Esophagus muscularis mucosa (tissue), 4 donors: ENCODE data around the gene RERE. TPM values are rescaled to one million over a fixed set of nuclear protein-coding genes. Genes with fewer than 3 reads are reported as not detected.
"Not testable (repeated sequence)": the region's sequence is repeated elsewhere in the genome, so short reads cannot be mapped to it uniquely, and the experiment has no call there.

Experiments used
- DNase-seq: peaks from one replicate; pipeline ENCODE4 v3.0.0-alpha.2; 2017; ENCODE audit errors: extremely low spot score
- H3K27ac ChIP-seq, 4 donors: fragments of 200-600 bp; sonication (generic); replicated peaks in 1 of 4; 1 replicate in 3 of 4; 2 replicates in 1 of 4; pipeline ENCODE4 v1.5.1; 2016 to 2019; ENCODE audit warnings: mild to moderate bottlenecking in 1 of 4
- H3K27me3 ChIP-seq, 4 donors: fragments of 200-600 bp; sonication (generic); one replicate each; pipeline versions ENCODE4 v1.5.1 to v1.6.0; 2016 to 2019
- H3K36me3 ChIP-seq, 4 donors: fragments of 200-600 bp; sonication (generic); one replicate each; pipeline ENCODE4 v1.5.1; 2016 to 2019
- H3K4me1 ChIP-seq, 4 donors: fragments of 200-600 bp; sonication (generic); one replicate each; pipeline ENCODE4 v1.5.1; 2016 to 2019
- H3K4me3 ChIP-seq, 4 donors: fragments of 200-600 bp; sonication (generic); 1 replicate in 2 of 4; 2 replicates in 2 of 4; pipeline ENCODE4 v1.5.1; 2016 to 2019; ENCODE audit warnings: mild to moderate bottlenecking in 4 of 4, moderate library complexity in 1 of 4
- H3K9me3 ChIP-seq, 4 donors: fragments of 200-600 bp; sonication (generic); 1 replicate in 3 of 4; 2 replicates in 1 of 4; pipeline ENCODE4 v1.5.1; 2016 to 2019
- CTCF ChIP-seq, 3 experiments: fragments of 200-600 bp in 2 of 3; fragments of 450-650 bp in 1 of 3; sonication (generic) in 2 of 3; IDR thresholded peaks; one replicate each; pipeline ENCODE4 v1.5.1; 2017 to 2019; ENCODE audit warnings: antibody characterized with exemption in 3 of 3, mild to moderate bottlenecking in 2 of 3, moderate library complexity in 1 of 3
- EP300 ChIP-seq: sonication (generic); formaldehyde crosslinking; IDR thresholded peaks from one replicate; pipeline ENCODE4 v1.6.1; 2017; ENCODE audit warnings: antibody characterized with exemption
- POLR2A ChIP-seq: fragments of 450-650 bp; IDR thresholded peaks from one replicate; pipeline ENCODE4 v1.6.1; 2017; ENCODE audit warnings: antibody characterized with exemption, moderate library complexity, mild to moderate bottlenecking, low read depth
- POLR2AphosphoS5 ChIP-seq, 2 donors: sonication (generic); formaldehyde crosslinking; IDR thresholded peaks; one replicate each; pipeline ENCODE4 v1.6.1; 2017; ENCODE audit warnings: antibody characterized with exemption in 2 of 2
- WGBS: methylation state at CpG from one replicate; pipeline ENCODE4 v1.1.5; 2018; 5-methylcytosine and 5-hydroxymethylcytosine counted together
- intact Hi-C: fragments of 100-400 bp; cut with DNase I; formaldehyde crosslinking; loops from one replicate; pipeline ENCODE4 v1.15.1; 2023
- total RNA-seq, 4 donors: library from RNA; depleted of rRNA; stranded (reverse); fragments of >200 nt; gene quantifications; one replicate each; pipeline versions ENCODE4 v1.1.0 to v1.2.1, GENCODE V29; 2016

Gene RERE
- total RNA-seq, 4 donors from 2014 or later = 133 to 212 (median 168) TPM

GRCh38 chr1:8384088-8384487 lies 433.4 kb downstream of the RERE start:
- Histone ChIP-seq H3K4me1 (peaks cover 83 to 92% (median 88%) of the 10 kb centered on the region in 4 donors), H3K27ac (peak overlapping the region; percentile 26 to 95 (median 93)), H3K4me3 (no peak overlapping the region), H3K27me3 (no peaks in the 10 kb centered on the region), H3K9me3 (no peaks in the 10 kb centered on the region), H3K36me3 (peaks cover 3 to 21% (median 6%) of the 10 kb centered on the region in 4 donors)
- TF ChIP-seq CTCF (IDR thresholded peaks at IDR 0.05) = no peak
- TF ChIP-seq POLR2AphosphoS5 (IDR thresholded peaks at IDR 0.05) = no peak
- TF ChIP-seq POLR2A = no peak
- TF ChIP-seq EP300 = no peak
- 72% methylated on average over 6 of the region's 6 CpGs for WGBS
- DNase-seq = no peak
- intact Hi-C loops = no loop called here

GRCh38 chr1:8382608-8383505 lies 434.6 kb downstream of the RERE start:
- H3K9me3 ChIP-seq = no peaks in the 10 kb centered on the region
- 68% methylated on average over 15 of the region's 15 CpGs for WGBS
- H3K36me3 ChIP-seq = peaks cover 0 to 18% (median 4%) of the 10 kb centered on the region in 4 donors
- H3K4me1 ChIP-seq = peaks cover 94 to 100% (median 96%) of the 10 kb centered on the region in 4 donors
- no peak for TF ChIP-seq POLR2AphosphoS5 (IDR thresholded peaks at IDR 0.05)
- TF ChIP-seq POLR2A = no peak
- no peak for TF ChIP-seq CTCF (IDR thresholded peaks at IDR 0.05)
- TF ChIP-seq EP300 = no peak
- intact Hi-C loops = no loop called here
- peak overlapping the region; percentile 91 to 95 (median 93) for H3K27ac ChIP-seq
- no peak for DNase-seq
- H3K4me3 ChIP-seq = no peak overlapping the region
- H3K27me3 ChIP-seq = no peaks in the 10 kb centered on the region

DNA sequence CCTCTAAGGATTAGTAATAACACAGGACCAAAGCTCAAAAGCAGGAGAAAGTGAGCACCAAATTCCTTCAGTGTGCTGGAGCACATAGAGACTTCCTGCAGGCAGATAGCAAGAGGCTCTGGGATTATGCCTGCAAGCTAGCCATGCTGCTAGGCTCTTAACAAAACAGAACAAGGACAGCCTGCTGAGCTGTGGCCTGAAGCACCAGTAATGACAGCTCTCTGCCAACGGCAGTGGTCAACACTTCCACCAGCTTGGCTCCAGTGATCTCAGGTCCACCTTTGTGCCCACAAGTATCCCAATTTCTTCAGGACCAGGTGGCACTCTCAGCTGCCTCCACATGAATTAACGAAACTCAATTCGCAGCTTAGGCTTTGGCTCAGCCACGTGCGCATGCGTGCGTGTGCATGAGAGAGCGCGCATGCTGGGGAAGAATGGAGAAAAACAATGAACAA lies 435.4 kb downstream of the RERE start:
- Histone ChIP-seq H3K27ac (peak overlapping the region; percentile 91 to 95 (median 93)), H3K9me3 (no peaks in the 10 kb centered on the region), H3K4me1 (peaks cover 95 to 100% (median 97%) of the 10 kb centered on the region in 4 donors), H3K27me3 (no peaks in the 10 kb centered on the region), H3K4me3 (no peak overlapping the region), H3K36me3 (peaks cover 0 to 18% (median 3%) of the 10 kb centered on the region in 4 donors)
- WGBS = 95% methylated on average over 8 of the region's 9 CpGs
- DNase-seq = no peak
- intact Hi-C loops = no loop called here
- TF ChIP-seq EP300 = no peak
- TF ChIP-seq POLR2AphosphoS5 (IDR thresholded peaks at IDR 0.05) = no peak
- TF ChIP-seq CTCF (IDR thresholded peaks at IDR 0.05) = no peak

GRCh38 chr1:8381618-8382017 lies 435.8 kb downstream of the RERE start:
- peaks cover 92 to 100% (median 97%) of the 10 kb centered on the region in 4 donors for H3K4me1 ChIP-seq
- H3K27ac ChIP-seq = peak overlapping the region; percentile 91 to 95 (median 93)
- H3K27me3 ChIP-seq = no peaks in the 10 kb centered on the region
- no peaks in the 10 kb centered on the region for H3K9me3 ChIP-seq
- no peak for DNase-seq
- TF ChIP-seq EP300 = no peak
- TF ChIP-seq POLR2A = no peak
- TF ChIP-seq POLR2AphosphoS5 (IDR thresholded peaks at IDR 0.05) = peak; percentile 40 to 49
- intact Hi-C loops = no loop called here
- peaks cover 0 to 18% (median 3%) of the 10 kb centered on the region in 4 donors for H3K36me3 ChIP-seq
- no peak overlapping the region for H3K4me3 ChIP-seq
- 54% methylated on average over 8 of the region's 8 CpGs for WGBS

GRCh38 chr1:8380310-8380709 lies 437.1 kb downstream of the RERE start:
- Histone ChIP-seq H3K36me3 (peaks cover 0 to 18% (median 3%) of the 10 kb centered on the region in 4 donors), H3K4me1 (peaks cover 92 to 99% (median 98%) of the 10 kb centered on the region in 4 donors), H3K27ac (peak overlapping the region; percentile 91 to 95 (median 93))
- intact Hi-C loops, H3K27me3 ChIP-seq, H3K4me3 ChIP-seq, DNase-seq, H3K9me3 ChIP-seq: not testable (repeated sequence)
- 81% methylated on average over 6 of the region's 6 CpGs for WGBS
